Measurements from ENCODE around the gene HSP90AA1. TPM values are rescaled to one million over a fixed set of nuclear protein-coding genes. Genes with fewer than 3 reads are reported as not detected.

Gene HSP90AA1
- total and polyA plus RNA-seq, 2 of the 8 experiments (the other 6 are each of a cell fraction or from before 2014, with no cell fraction given) = 339 to 878 TPM

DNA sequence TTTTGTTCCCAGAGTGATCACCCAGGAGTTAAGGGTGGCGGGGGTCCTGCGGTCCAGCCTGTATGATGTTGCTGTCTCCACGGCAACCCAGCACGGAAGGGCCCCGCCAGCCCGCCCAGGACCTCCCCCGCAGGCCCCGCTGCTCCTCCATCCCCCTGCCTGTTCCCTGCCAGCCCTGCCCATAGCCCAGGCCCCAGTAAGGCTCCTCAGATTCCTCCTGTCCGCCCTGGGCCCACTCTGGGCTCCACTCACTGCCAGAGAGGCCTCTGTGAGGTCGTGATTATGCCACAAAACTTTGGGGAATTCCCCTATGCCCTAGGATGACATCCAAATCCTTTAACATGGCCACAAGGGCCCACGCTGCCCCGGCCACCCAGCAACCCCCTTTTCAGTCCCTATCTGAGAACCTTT is 20.8 kb downstream of the HSP90AA1 start:
- Histone ChIP-seq H3K36me3 (ENCODE audit: control insufficient read depth in 2 of 4, insufficient read depth in 4 of 4, low read length in 3 of 4) (no peaks in the 10 kb centered on the region), H3K9me3 (ENCODE audit: insufficient read depth in 2 of 2, low read depth in 1 of 2, low read length in 1 of 2) (no peaks in the 10 kb centered on the region), H3K9ac (replicated peaks in 1 of 4; ENCODE audit: extremely low read depth in 1 of 4, low read depth in 3 of 4, low read length in 3 of 4) (no peak overlapping the region), H2BK12ac (ENCODE audit: low read depth, low read length) (no peak overlapping the region), H3K27me3 (replicated peaks in 1 of 4; ENCODE audit: control insufficient read depth in 3 of 4, extremely low read depth in 1 of 4, insufficient read depth in 3 of 4, low read length in 3 of 4) (no peaks in the 10 kb centered on the region), H2AFZ (ENCODE audit: low read length) (no peak overlapping the region), H3K79me2 (ENCODE audit: control insufficient read depth in 1 of 2, insufficient read depth in 2 of 2, low read length in 2 of 2) (no peaks in the 10 kb centered on the region), H2BK15ac (ENCODE audit: low read length) (no peak overlapping the region), H4K5ac (ENCODE audit: insufficient read length, low read depth, low read length) (no peak overlapping the region), H3K27ac (ENCODE audit: low read depth, low read length) (no peak overlapping the region; the same call in 1 of the 2 replicates), H2BK20ac (ENCODE audit: low read length) (no peak overlapping the region), H3K56ac (replicated peaks; ENCODE audit: insufficient read length, low read depth, low read length) (no peak overlapping the region), H4K8ac (ENCODE audit: extremely low read depth, insufficient read depth, low read length) (no peak overlapping the region), H2BK5ac (ENCODE audit: low read depth, low read length) (no peak overlapping the region), H2BK120ac (replicated peaks; ENCODE audit: low read depth, low read length) (no peak overlapping the region), H3K4me2 (ENCODE audit: insufficient read depth in 1 of 2, low read depth in 2 of 2, low read length in 2 of 2) (no peak overlapping the region), H3K4me3 (ENCODE audit: extremely low read depth in 1 of 4, insufficient read depth in 2 of 4, low read depth in 3 of 4, low read length in 4 of 4) (no peak overlapping the region), H3K23ac (ENCODE audit: insufficient read length) (no peak overlapping the region), H3K18ac (ENCODE audit: extremely low read depth, low read length) (no peak overlapping the region), H3K23me2 (ENCODE audit: low read depth, low read length) (no peaks in the 10 kb centered on the region), H3K4ac (replicated peaks; ENCODE audit: insufficient read length, low read depth, low read length) (no peak overlapping the region), H4K20me1 (replicated peaks in 1 of 2; ENCODE audit: control insufficient read depth in 1 of 2, insufficient read depth in 2 of 2, low read length in 2 of 2) (no peaks in the 10 kb centered on the region), H3K79me1 (ENCODE audit: low read depth, low read length) (no peaks in the 10 kb centered on the region), H4K91ac (replicated peaks; ENCODE audit: insufficient read length, low read length) (no peak overlapping the region), H3K14ac (ENCODE audit: insufficient read length) (no peak overlapping the region), H2AK5ac (ENCODE audit: low read depth, low read length) (no peak overlapping the region), H3K4me1 (replicated peaks in 1 of 4; ENCODE audit: control insufficient read depth in 3 of 4, insufficient read depth in 4 of 4, low read length in 3 of 4) (peaks cover 0 to 3% (median 0%) of the 10 kb centered on the region in 4 experiments; a peak in 1 of 7 replicates)
- DNase-seq (ENCODE audit: low read depth in 1 of 2, low spot score in 2 of 2) (no peak), FAIRE-seq (no peak)
- 100% methylated on average over 4 of the region's 12 CpGs; no CpG with 5 or more reads in 1 of the 2 experiments for WGBS, 2 experiments (ENCODE audit: extremely low coverage in 1 of 2, insufficient coverage in 1 of 2, insufficient read length in 1 of 2, insufficient replicate concordance in 2 of 2, low coverage in 1 of 2, low lambda C conversion rate in 2 of 2, missing lambda C conversion rate in 1 of 2)
- POLR2A ChIA-PET (ENCODE audit: partially characterized antibody) = interaction anchor here (0.9 to 1.3 kb wide), 2 partner anchors 16 to 30 kb away, joined by 3 read pairs; no protein-coding TSS in a partner anchor
- CTCF ChIA-PET (ENCODE audit: partially characterized antibody) = interaction anchor here (5.4 kb wide), 1 partner anchor 30 kb away, joined by 37 read pairs; no protein-coding TSS in a partner anchor
- TF ChIP-seq SP2 (IDR thresholded peaks at IDR 0.05; ENCODE audit: low read length) (no peak), GTF2F1 (IDR thresholded peaks at IDR 0.05; ENCODE audit: borderline replicate concordance, low read depth, low read length) (no peak), HDAC2 (IDR thresholded peaks at IDR 0.05; ENCODE audit: borderline replicate concordance in 1 of 2, low read depth in 2 of 2, low read length in 2 of 2) (no peak), TBP (IDR thresholded peaks at IDR 0.05; ENCODE audit: low read depth, low read length) (no peak), POLR2A (IDR thresholded peaks at IDR 0.05; ENCODE audit: control extremely low read depth in 1 of 2, low read depth in 2 of 2, low read length in 2 of 2) (no peak), CTBP2 (IDR thresholded peaks at IDR 0.05; ENCODE audit: borderline replicate concordance, insufficient read depth, insufficient read length, low read length) (no peak), ASH2L (IDR thresholded peaks at IDR 0.05; ENCODE audit: low read length) (no peak), SUZ12 (IDR thresholded peaks at IDR 0.05; ENCODE audit: low read length) (no peak), SRF (IDR thresholded peaks at IDR 0.05; ENCODE audit: low read depth, low read length) (no peak)
- TF ChIP-seq, protein P1, sequence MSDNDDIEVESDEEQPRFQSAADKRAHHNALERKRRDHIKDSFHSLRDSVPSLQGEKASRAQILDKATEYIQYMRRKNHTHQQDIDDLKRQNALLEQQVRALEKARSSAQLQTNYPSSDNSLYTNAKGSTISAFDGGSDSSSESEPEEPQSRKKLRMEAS (IDR thresholded peaks at IDR 0.05) = no peak

All from H1 (cell line).